SKM-1 treated with dmso at 0.1 percent for 144 hours (cell line): ENCODE results near the gene OR2T8.

Source experiments
- DNase-seq: peaks from one replicate; lab custom pipeline; 2025; ENCODE audit not compliant: unreplicated experiment; lab: John Stamatoyannopoulos, UW

The OR2T8 gene

DNA sequence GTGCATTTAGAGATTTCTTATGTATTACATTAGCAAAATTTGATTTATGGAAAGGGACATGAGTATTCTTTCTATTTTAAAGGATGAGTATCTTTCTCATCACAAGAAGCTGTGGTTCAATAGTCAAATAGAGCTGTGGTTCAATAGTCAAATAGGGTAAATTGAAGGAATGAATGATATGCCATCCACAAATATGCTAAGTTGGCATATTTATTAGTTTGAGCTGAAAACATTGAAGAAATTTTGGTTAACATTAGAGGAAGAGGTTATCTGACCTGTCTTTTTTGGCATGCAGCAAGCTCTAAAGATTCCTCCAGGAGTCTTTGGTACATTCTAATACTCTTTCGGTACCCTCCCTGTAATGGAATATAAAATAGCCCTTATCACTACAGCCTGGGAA is 33.4 kb downstream of the OR2T8 start:
- no peak for DNase-seq

DNA sequence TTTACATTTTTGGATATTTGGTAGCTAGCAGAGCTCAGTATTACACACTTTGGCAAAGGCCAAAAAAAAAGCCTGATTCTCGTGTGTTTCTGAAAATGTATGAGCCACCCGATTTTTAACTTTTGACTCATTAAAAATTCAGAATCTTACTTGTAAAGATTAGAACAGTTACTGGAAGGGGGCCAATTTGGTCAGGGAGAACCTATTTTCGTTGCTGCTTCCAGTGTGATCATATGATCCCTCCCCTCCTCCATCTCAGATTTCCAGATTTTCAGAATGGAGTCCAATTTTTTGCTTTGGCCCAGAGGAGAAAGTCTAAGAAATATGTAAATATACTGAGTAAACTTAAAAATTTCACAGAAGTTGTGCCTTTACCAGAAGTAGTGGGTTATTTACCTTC is 41.7 kb downstream of the OR2T8 start:
- no peak for DNase-seq

DNA sequence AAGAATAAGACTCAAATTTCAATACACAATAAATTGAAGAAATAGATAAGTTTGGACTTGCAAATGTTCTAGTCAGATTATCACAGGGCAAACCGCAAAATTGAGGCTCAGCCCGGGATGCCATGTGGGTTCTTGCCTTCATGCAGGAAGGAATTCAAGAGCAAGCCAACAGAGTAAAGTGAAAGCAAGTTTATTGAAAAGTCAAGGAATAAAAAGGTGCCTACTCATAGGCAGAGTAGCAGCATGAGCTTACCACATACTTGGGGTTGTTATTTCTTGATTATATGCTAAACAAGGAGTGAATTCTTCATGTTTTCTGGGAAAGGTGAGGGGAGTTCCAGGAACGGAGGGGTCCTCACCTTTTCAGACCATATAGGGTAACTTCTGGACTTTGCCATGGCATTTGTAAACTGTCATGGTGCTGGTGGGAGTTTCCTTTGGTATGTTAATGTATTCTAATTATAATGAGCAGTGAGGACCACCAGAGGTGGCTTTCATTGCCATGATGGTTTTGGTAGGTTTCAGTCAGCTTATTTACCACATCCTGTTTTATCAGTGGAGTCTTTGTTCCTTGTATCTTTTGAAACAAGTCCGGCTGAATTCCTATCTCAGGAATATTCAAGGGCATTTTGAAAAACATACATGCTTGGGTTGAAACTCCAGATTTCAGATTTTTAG is 43.0 kb downstream of the OR2T8 start:
- DNase-seq: no peak

DNA sequence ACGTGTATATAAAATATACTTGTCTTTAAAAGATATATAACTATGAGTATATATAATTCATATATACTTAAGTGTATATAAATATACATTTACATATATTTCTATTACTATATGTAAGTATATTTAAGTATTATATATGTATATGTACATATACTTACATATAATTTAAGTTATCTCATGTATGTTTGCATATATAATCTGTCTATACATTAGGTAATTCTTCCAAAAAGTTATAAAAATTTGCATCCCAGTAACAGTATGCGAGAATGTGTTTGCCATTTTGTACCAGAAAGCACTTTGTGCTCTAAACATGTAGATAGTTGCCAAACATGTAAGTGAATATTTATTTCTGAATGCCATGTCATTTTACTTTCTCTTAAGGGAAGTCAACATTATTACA is 44.9 kb downstream of the OR2T8 start, which contains the start of gene OR2AK2:
Gene OR2AK2 (plus strand): TSS at position 301 of the 400 bp plus-strand sequence. CDS start 144 bp downstream, outside the sequence.
- DNase-seq: no peak

DNA sequence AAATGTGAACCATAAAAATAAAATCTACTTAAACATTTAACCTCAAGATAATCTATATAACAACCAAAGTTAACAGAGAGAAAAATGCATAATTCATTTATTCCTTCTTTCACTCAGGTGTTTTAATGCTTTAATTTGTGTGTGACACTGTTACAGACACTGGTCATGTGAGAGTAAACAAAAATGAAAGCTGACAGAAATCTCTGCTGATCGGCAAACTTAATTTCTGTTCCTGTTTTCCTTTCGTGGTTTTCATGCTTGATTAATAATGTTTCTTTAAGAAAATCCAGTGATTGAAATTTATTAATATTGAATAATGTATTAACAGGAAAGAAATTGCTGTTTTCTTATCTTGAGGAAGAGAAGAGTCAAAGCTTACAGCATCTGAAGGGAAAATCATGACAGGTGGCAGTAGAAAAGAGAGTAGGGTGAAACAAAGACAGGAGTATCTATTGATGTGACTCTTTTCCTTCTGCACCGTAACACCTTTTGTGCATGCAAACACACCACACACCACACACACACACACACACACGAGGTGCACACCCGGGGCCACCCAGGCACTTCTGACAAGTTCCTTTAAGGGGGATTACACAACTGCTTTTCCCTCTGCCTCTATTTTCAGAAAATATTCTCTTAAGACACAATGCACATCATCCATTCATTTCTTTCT is 46.6 kb downstream of the OR2T8 start:
- DNase-seq: no peak
